IPS DF 6.9 (cell line): Measurements from ENCODE around the gene COL4A1.

Experiments used
- DNase-seq: peaks from one replicate; pipeline ENCODE4 v3.0.0-alpha.2; 2013; ENCODE audit warnings: low read depth, low spot score
- H3K27ac ChIP-seq: one replicate; pipeline ENCODE4 v1.5.1; 2013; ENCODE audit warnings: low read length, control low read depth
- H3K27me3 ChIP-seq: 2 replicates; pipeline ENCODE4 v1.6.1; 2013; ENCODE audit warnings: mild to moderate bottlenecking, low read length; ENCODE audit not compliant: control insufficient read depth, insufficient read depth
- H3K36me3 ChIP-seq: 2 replicates; pipeline ENCODE4 v1.6.1; 2013; ENCODE audit warnings: low read length; ENCODE audit not compliant: control insufficient read depth, insufficient read depth
- H3K4me1 ChIP-seq: 2 replicates; pipeline ENCODE4 v1.6.1; 2013; ENCODE audit warnings: low read length; ENCODE audit not compliant: control insufficient read depth, insufficient read depth
- H3K4me3 ChIP-seq: 2 replicates; pipeline ENCODE4 v1.5.1; 2013; ENCODE audit warnings: mild to moderate bottlenecking, low read length
- H3K9me3 ChIP-seq: 2 replicates; pipeline ENCODE4 v1.6.1; 2013; ENCODE audit warnings: low read length, inconsistent platforms; ENCODE audit not compliant: control insufficient read depth, insufficient read depth
- WGBS: extraction: QIAGEN DNeasy Blood & Tissue Kit; methylation state at CpG from one replicate; pipeline ENCODE4 v1.1.7; 2013; ENCODE audit warnings: mixed read lengths, missing lambda C conversion rate; ENCODE audit not compliant: insufficient read length, insufficient coverage; 5-methylcytosine and 5-hydroxymethylcytosine counted together

Gene COL4A1

GRCh38 chr13:110258876-110259631, 47.9 kb downstream of the COL4A1 start:
- no peaks in the 10 kb centered on the region for H3K27me3 ChIP-seq
- H3K36me3 ChIP-seq, result no peaks in the 10 kb centered on the region
- no peak for DNase-seq
- no peak overlapping the region for H3K4me3 ChIP-seq
- H3K27ac ChIP-seq, result no peak overlapping the region
- H3K4me1 ChIP-seq, result peaks cover 8% of the 10 kb centered on the region; the same call in 1 of the 2 replicates
- H3K9me3 ChIP-seq, result no peaks in the 10 kb centered on the region
- WGBS, result no CpG with 5 or more reads among the region's 12 CpGs

DNA sequence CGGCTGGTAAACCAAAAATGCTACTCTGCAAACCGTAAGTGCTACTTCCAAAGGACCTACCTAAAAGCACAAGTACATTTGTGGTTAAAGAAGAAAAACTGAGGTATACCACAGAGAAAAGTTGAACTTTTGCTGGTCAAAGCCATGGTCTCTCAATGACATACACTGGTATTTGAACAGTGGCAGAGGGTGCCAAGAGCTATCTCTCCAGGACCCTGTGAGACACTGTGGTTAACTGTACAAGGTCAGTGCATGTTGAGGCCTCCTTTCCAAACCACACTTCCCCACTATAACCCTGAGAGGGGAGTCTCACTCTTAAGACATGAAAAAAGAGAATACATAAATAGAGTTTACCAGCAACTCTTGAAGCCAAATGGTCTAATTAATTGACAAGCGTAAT, 49.5 kb downstream of the COL4A1 start:
- WGBS, result no CpG with 5 or more reads among the region's 3 CpGs
- H3K27ac ChIP-seq, result no peak overlapping the region
- H3K4me3 ChIP-seq, result no peak overlapping the region
- no peaks in the 10 kb centered on the region for H3K36me3 ChIP-seq
- H3K27me3 ChIP-seq, result no peaks in the 10 kb centered on the region
- DNase-seq, result no peak
- no peaks in the 10 kb centered on the region for H3K9me3 ChIP-seq
- H3K4me1 ChIP-seq, result peaks cover 6% of the 10 kb centered on the region; the same call in 1 of the 2 replicates

- Histone ChIP-seq H3K27me3 (no peaks in the 10 kb centered on the region), H3K9me3 (no peaks in the 10 kb centered on the region), H3K4me3 (no peak overlapping the region), H3K4me1 (peaks cover 3% of the 10 kb centered on the region; the same call in 1 of the 2 replicates), H3K27ac (no peak overlapping the region), H3K36me3 (no peaks in the 10 kb centered on the region)
- no CpG with 5 or more reads among the region's 18 CpGs for WGBS
- DNase-seq, result no peak
These were observed 50.6 kb downstream of the COL4A1 start for GRCh38 chr13:110256126-110256905.

- no peak for DNase-seq
- H3K4me3 ChIP-seq, result no peak overlapping the region
- no peaks in the 10 kb centered on the region for H3K27me3 ChIP-seq
- no peaks in the 10 kb centered on the region for H3K9me3 ChIP-seq
- H3K36me3 ChIP-seq, result no peaks in the 10 kb centered on the region
- WGBS, result no CpG with 5 or more reads among the region's 9 CpGs
- H3K4me1 ChIP-seq, result 0 out of 2 replicates have a peak, but pooled peaks cover 3% of the 10 kb centered on the region
- no peak overlapping the region for H3K27ac ChIP-seq
These were observed 52.0 kb downstream of the COL4A1 start for GRCh38 chr13:110254751-110255553.

DNA sequence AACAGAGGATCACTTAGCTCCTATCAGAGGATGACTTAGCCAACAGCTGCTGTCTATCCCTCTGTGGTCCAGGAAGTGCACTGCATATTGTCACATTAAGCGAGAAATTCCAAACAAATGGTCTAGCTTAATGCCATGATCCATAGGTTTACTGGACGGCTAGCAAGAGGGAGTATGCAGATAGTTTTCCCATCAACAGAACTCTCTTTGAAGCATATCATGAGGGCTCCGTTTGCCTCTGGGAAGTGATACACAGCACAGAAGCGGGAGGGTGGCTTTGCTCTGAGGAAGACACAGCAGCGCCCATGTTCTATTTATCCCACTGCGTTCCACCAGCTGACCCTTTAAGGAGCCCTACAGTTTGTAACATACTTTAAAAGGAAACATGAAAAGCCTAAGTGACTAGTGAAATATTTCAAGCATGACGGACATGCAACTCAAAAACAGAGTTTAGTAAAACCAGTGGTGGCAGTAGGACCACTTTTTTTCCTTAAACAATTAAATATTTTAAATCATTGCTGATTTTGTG, 52.7 kb downstream of the COL4A1 start:
- no peaks in the 10 kb centered on the region for H3K36me3 ChIP-seq
- no peaks in the 10 kb centered on the region for H3K27me3 ChIP-seq
- WGBS, result no CpG with 5 or more reads among the region's 7 CpGs
- no peaks in the 10 kb centered on the region for H3K9me3 ChIP-seq
- DNase-seq, result no peak
- no peak overlapping the region for H3K4me3 ChIP-seq
- 0 out of 2 replicates have a peak, but pooled peaks cover 3% of the 10 kb centered on the region for H3K4me1 ChIP-seq
- H3K27ac ChIP-seq, result no peak overlapping the region

DNA sequence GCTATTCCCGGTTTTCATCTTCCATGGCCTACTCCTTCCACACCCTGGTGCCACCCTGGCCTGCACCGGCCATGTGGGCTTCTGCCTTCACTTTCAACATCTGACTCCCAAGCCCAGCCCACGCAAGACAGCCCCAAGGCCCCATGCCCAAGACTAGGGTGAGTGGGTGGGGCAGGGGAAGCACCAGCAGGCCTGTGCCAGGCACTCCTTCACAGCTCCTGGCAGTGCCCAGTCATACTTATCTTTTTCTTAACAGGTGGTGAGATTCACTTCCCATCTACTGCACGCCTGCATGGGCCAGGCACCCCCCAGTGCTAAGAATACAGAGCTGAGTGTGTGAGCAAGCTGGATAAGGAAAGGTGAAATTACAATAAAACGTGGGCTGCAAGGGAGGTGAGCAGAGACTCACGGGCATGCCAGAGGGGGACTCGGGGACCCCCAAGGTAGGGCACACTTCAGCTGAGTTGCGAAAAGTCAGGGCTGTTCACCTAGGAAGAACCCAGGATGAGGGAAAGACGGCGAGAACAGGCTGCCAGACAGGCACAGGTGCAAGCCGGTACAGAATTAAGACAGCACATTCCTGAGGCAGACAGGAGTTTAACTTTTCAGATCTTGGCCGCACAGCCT, 55.7 kb downstream of the COL4A1 start:
- no CpG with 5 or more reads among the region's 12 CpGs for WGBS

DNA sequence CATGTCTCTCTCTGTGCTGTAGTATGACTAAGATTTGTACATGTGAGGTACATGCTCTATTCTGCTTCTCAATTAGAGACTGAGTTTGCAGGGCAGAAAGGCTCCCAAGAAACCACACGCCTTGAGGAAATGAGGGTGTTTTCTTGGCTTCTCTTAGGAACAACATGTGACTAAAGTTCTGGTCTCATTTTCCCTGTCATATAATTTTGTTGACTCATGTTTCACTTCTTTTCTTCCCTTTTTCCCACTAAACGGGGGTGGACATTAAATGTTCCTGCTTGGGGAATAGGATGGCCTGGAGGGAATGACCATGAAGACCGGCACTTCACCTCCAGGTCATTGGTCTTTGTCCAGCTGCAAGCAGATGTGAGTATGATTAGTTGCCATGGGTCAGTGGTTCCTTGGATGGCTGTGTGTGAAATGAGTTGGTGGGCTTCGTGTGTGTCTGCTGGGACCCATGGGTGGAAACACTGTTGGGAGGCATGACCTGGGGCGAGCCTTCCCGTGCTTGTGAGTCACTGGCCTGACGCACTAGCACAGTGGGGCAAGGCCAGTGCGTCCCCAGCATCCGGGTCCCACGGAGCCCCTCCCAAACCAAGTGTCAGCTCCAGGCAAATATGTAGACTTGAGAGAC, 56.6 kb downstream of the COL4A1 start:
- no peak overlapping the region for H3K4me3 ChIP-seq
- no CpG with 5 or more reads among the region's 10 CpGs for WGBS
- H3K36me3 ChIP-seq, result no peaks in the 10 kb centered on the region
- H3K27ac ChIP-seq, result no peak overlapping the region
- H3K27me3 ChIP-seq, result no peaks in the 10 kb centered on the region
- H3K9me3 ChIP-seq, result no peaks in the 10 kb centered on the region
- 0 out of 2 replicates have a peak, but pooled peaks cover 5% of the 10 kb centered on the region for H3K4me1 ChIP-seq
- DNase-seq, result no peak

More for the DNA sequence above, 55.7 kb downstream of the COL4A1 start:
- Histone ChIP-seq H3K36me3 (no peaks in the 10 kb centered on the region), H3K27me3 (no peaks in the 10 kb centered on the region), H3K4me3 (no peak overlapping the region), H3K4me1 (0 out of 2 replicates have a peak, but pooled peaks cover 5% of the 10 kb centered on the region), H3K27ac (no peak overlapping the region), H3K9me3 (no peaks in the 10 kb centered on the region)
- DNase-seq, result no peak

- Histone ChIP-seq H3K4me3 (no peak overlapping the region), H3K9me3 (no peaks in the 10 kb centered on the region), H3K27me3 (no peaks in the 10 kb centered on the region), H3K4me1 (0 out of 2 replicates have a peak, but pooled peaks cover 2% of the 10 kb centered on the region), H3K27ac (no peak overlapping the region), H3K36me3 (no peaks in the 10 kb centered on the region)
- DNase-seq, result no peak
- WGBS, result no CpG with 5 or more reads among the region's 13 CpGs
These were observed 57.6 kb downstream of the COL4A1 start for GRCh38 chr13:110249326-110249725.

GRCh38 chr13:110248449-110249143, 58.4 kb downstream of the COL4A1 start:
- no CpG with 5 or more reads among the region's 27 CpGs for WGBS
- H3K27me3 ChIP-seq, result no peaks in the 10 kb centered on the region
- H3K27ac ChIP-seq, result no peak overlapping the region

More at GRCh38 chr13:110248449-110249143, 58.4 kb downstream of the COL4A1 start:
- Histone ChIP-seq H3K4me3 (no peak overlapping the region), H3K36me3 (no peaks in the 10 kb centered on the region), H3K4me1 (0 out of 2 replicates have a peak, but pooled peaks cover 2% of the 10 kb centered on the region), H3K9me3 (no peaks in the 10 kb centered on the region)
- no peak for DNase-seq
